IMR-90 (cell line): Measurements from ENCODE around the gene CREBBP. TPM values are rescaled to one million over a fixed set of nuclear protein-coding genes. Genes with fewer than 3 reads are reported as not detected.

Experiments
- ATAC-seq: fragments of 200-7000 bp; cut with Tn5 transposase; 2 replicates; pipeline ENCODE4 v1.9.1; 2020; ENCODE audit warnings: low read depth, mild to moderate bottlenecking, moderate library complexity
- BruUV-seq: library from RNA; stranded (reverse); fragments of 400-500 nt; replicated peaks from 2 replicates; lab custom pipeline; 2021; lab: Mats Ljungman, UMichigan
- CTCF ChIA-PET: fragments of 300-600 bp; formaldehyde crosslinking; extraction: SDS; loops from one replicate; lab custom pipeline; 2021; ENCODE audit warnings: antibody characterized with exemption; lab: Yijun Ruan, JAX
- POLR2A ChIA-PET: fragments of 300-600 bp; sonication (Branson Sonifier 250); formaldehyde crosslinking; loops from one replicate; lab custom pipeline; 2022; ENCODE audit warnings: antibody characterized with exemption; ENCODE audit not compliant: unreplicated experiment; lab: Charles Lee
- DNase-seq: peaks from one replicate; pipeline ENCODE4 v3.0.0; 2013
- H2AFZ ChIP-seq: replicated peaks from 2 replicates; pipeline ENCODE3; 2013; ENCODE audit warnings: low read length, mild to moderate bottlenecking; ENCODE audit not compliant: poor library complexity
- H2AK5ac ChIP-seq: 2 replicates; pipeline ENCODE4 v1.6.1; 2013; ENCODE audit warnings: low read depth, low read length, inconsistent platforms
- H2AK9ac ChIP-seq: replicated peaks from 2 replicates; pipeline ENCODE3; 2013; ENCODE audit warnings: mild to moderate bottlenecking, low read depth, low read length, moderate library complexity; ENCODE audit not compliant: poor library complexity
- H2BK120ac ChIP-seq: 2 replicates; pipeline ENCODE4 v1.6.1; 2013; ENCODE audit warnings: low read depth, low read length, inconsistent platforms
- H2BK15ac ChIP-seq: 3 replicates; pipeline ENCODE4 v1.6.1; 2013; ENCODE audit warnings: low read depth, low read length, inconsistent platforms
- H2BK20ac ChIP-seq: 2 replicates; pipeline ENCODE4 v1.6.1; 2013; ENCODE audit warnings: low read depth, mild to moderate bottlenecking, inconsistent platforms, low read length, moderate library complexity
- H2BK5ac ChIP-seq: 2 replicates; pipeline ENCODE4 v1.6.1; 2013; ENCODE audit warnings: mild to moderate bottlenecking, low read depth, low read length, inconsistent platforms; ENCODE audit not compliant: poor library complexity, severe bottlenecking
- H3K14ac ChIP-seq: replicated peaks from 2 replicates; pipeline ENCODE4 v1.6.1; 2013; ENCODE audit warnings: low read depth, low read length, inconsistent platforms
- H3K18ac ChIP-seq: 2 replicates; pipeline ENCODE4 v1.6.1; 2013; ENCODE audit warnings: low read depth, low read length, control low read depth
- H3K23ac ChIP-seq: 2 replicates; pipeline ENCODE4 v1.6.1; 2013; ENCODE audit warnings: low read depth, low read length, inconsistent platforms
- H3K27ac ChIP-seq: 2 replicates; pipeline ENCODE4 v1.5.1; 2013; ENCODE audit warnings: mild to moderate bottlenecking, control low read depth, low read length; ENCODE audit not compliant: insufficient read depth
- H3K27me3 ChIP-seq: 2 replicates; pipeline ENCODE4 v1.6.1; 2013; ENCODE audit warnings: low read length; ENCODE audit not compliant: control insufficient read depth, insufficient read depth
- H3K36me3 ChIP-seq: 2 replicates; pipeline ENCODE4 v1.6.1; 2013; ENCODE audit warnings: low read length, mixed read lengths; ENCODE audit not compliant: control insufficient read depth, insufficient read depth
- H3K4ac ChIP-seq: 2 replicates; pipeline ENCODE4 v1.6.1; 2013; ENCODE audit warnings: low read depth, low read length, inconsistent platforms
- H3K4me1 ChIP-seq: 2 replicates; pipeline ENCODE4 v1.6.1; 2013; ENCODE audit warnings: low read length, mixed read lengths; ENCODE audit not compliant: control insufficient read depth, insufficient read depth
- H3K4me2 ChIP-seq: 2 replicates; pipeline ENCODE4 v1.6.1; 2013; ENCODE audit warnings: low read depth, mild to moderate bottlenecking, control low read depth, low read length, moderate library complexity
- H3K4me3 ChIP-seq: 2 replicates; pipeline ENCODE4 v1.5.1; 2013; ENCODE audit warnings: low read depth, mild to moderate bottlenecking, control low read depth, low read length, moderate library complexity; ENCODE audit not compliant: insufficient read depth
- H3K56ac ChIP-seq: 2 replicates; pipeline ENCODE4 v1.6.1; 2013; ENCODE audit warnings: low read length, inconsistent platforms; ENCODE audit not compliant: insufficient read depth; ENCODE audit errors: extremely low read depth
- H3K79me1 ChIP-seq, 2 experiments: 2 replicates each; pipeline ENCODE4 v1.6.1; 2013; ENCODE audit warnings: low read length in 2 of 2, inconsistent platforms in 1 of 2, low read depth in 1 of 2
- H3K9ac ChIP-seq: 2 replicates; pipeline ENCODE4 v1.6.1; 2013; ENCODE audit warnings: low read depth, low read length, control low read depth
- H3K9me1 ChIP-seq: 2 replicates; pipeline ENCODE4 v1.6.1; 2013; ENCODE audit warnings: low read length, inconsistent platforms; ENCODE audit not compliant: insufficient read depth
- H3K9me3 ChIP-seq: 2 replicates; pipeline ENCODE4 v1.6.1; 2013; ENCODE audit warnings: low read length; ENCODE audit not compliant: control insufficient read depth, insufficient read depth
- H4K20me1 ChIP-seq: 2 replicates; pipeline ENCODE4 v1.6.1; 2013; ENCODE audit warnings: low read length, inconsistent platforms; ENCODE audit not compliant: insufficient read depth
- H4K5ac ChIP-seq: 2 replicates; pipeline ENCODE4 v1.6.1; 2013; ENCODE audit warnings: mild to moderate bottlenecking, low read depth, low read length, control low read depth
- H4K8ac ChIP-seq, 2 experiments: 2 replicates each; pipeline ENCODE4 v1.6.1; 2013; ENCODE audit warnings: low read depth in 2 of 2, low read length in 2 of 2, control low read depth in 1 of 2, inconsistent platforms in 1 of 2
- H4K91ac ChIP-seq: 2 replicates; pipeline ENCODE4 v1.6.1; 2013; ENCODE audit warnings: low read depth, low read length, inconsistent platforms; ENCODE audit not compliant: insufficient read depth
- BHLHE40 ChIP-seq: fragments of 150-350 bp; IDR thresholded peaks from 2 replicates; pipeline ENCODE4 v1.6.1; 2016; ENCODE audit warnings: mild to moderate bottlenecking, low read depth, low read length
- CEBPB ChIP-seq: IDR thresholded peaks from 2 replicates; pipeline ENCODE4 v1.6.1; 2012; ENCODE audit warnings: low read depth, low read length, improper control_type of control experiment
- CHD1 ChIP-seq: IDR thresholded peaks from 2 replicates; pipeline ENCODE4 v1.6.1; 2012; ENCODE audit warnings: low read depth, low read length, improper control_type of control experiment
- CTCF ChIP-seq: conservative IDR thresholded peaks from 2 replicates; pipeline ENCODE4 v1.5.1; 2012; ENCODE audit warnings: mild to moderate bottlenecking, low read depth, low read length, improper control_type of control experiment
- ELK1 ChIP-seq: fragments of 150-350 bp; IDR thresholded peaks from 2 replicates; pipeline ENCODE4 v1.6.1; 2016; ENCODE audit warnings: low read depth, mild to moderate bottlenecking, low read length, moderate library complexity, borderline replicate concordance
- FOS ChIP-seq: fragments of 150-350 bp; IDR thresholded peaks from 2 replicates; pipeline ENCODE4 v1.6.1; 2016; ENCODE audit warnings: low read depth, low read length
- MAFK ChIP-seq: IDR thresholded peaks from 2 replicates; pipeline ENCODE4 v1.6.1; 2012; ENCODE audit warnings: low read depth, low read length, improper control_type of control experiment
- MAZ ChIP-seq: IDR thresholded peaks from 2 replicates; pipeline ENCODE4 v1.6.1; 2012; ENCODE audit warnings: low read depth, mild to moderate bottlenecking, low read length, improper control_type of control experiment, moderate library complexity, borderline replicate concordance
- MXI1 ChIP-seq: IDR thresholded peaks from 2 replicates; pipeline ENCODE4 v1.6.1; 2012; ENCODE audit warnings: low read depth, mild to moderate bottlenecking, low read length, moderate library complexity, borderline replicate concordance
- NFE2L2 ChIP-seq: fragments of 150-350 bp; IDR thresholded peaks from 2 replicates; pipeline ENCODE4 v1.6.1; 2016; ENCODE audit warnings: low read depth, mild to moderate bottlenecking, low read length
- POLR2A ChIP-seq: IDR thresholded peaks from 2 replicates; pipeline ENCODE4 v1.6.1; 2012; ENCODE audit warnings: mild to moderate bottlenecking, low read depth, low read length
- RAD21 ChIP-seq: IDR thresholded peaks from 2 replicates; pipeline ENCODE4 v1.6.1; 2012; ENCODE audit warnings: low read length, improper control_type of control experiment
- RCOR1 ChIP-seq: IDR thresholded peaks from 2 replicates; pipeline ENCODE4 v1.6.1; 2012; ENCODE audit warnings: mild to moderate bottlenecking, low read length, improper control_type of control experiment; ENCODE audit not compliant: insufficient replicate concordance
- RFX5 ChIP-seq: IDR thresholded peaks from 2 replicates; pipeline ENCODE4 v1.8.0; 2012; ENCODE audit warnings: low read depth, mild to moderate bottlenecking, low read length, moderate library complexity
- SMC3 ChIP-seq: fragments of 150-350 bp; IDR thresholded peaks from 2 replicates; pipeline ENCODE4 v1.6.1; 2016; ENCODE audit warnings: low read depth, mild to moderate bottlenecking, antibody characterized with exemption, low read length, moderate library complexity
- USF2 ChIP-seq: fragments of 150-350 bp; IDR thresholded peaks from 2 replicates; pipeline ENCODE4 v1.6.1; 2017; ENCODE audit warnings: mild to moderate bottlenecking, antibody characterized with exemption, low read length, low read depth
- WGBS, 2 experiments: methylation state at CpG; one replicate each; pipeline versions ENCODE4 v1.1.5 to v1.1.7; 2013; ENCODE audit warnings: missing lambda C conversion rate in 2 of 2; ENCODE audit not compliant: insufficient read length in 1 of 2; ENCODE audit errors: extremely low coverage in 2 of 2; 5-methylcytosine and 5-hydroxymethylcytosine counted together
- dilution Hi-C: fragments of 300-500 bp; cut with HindIII; formaldehyde crosslinking; loops from one replicate; pipeline ENCODE4 v1.14.3; 2018; ENCODE audit warnings: low sequenced_read_pairs; ENCODE audit not compliant: unreplicated experiment
- in situ Hi-C: fragments of 300-500 bp; cut with MboI; formaldehyde crosslinking; loops from 3 replicates; pipeline ENCODE4 v1.14.3; 2019; ENCODE audit warnings: low sequenced_read_pairs, inconsistent platforms, mixed read lengths
- intact Hi-C: fragments of 100-400 bp; cut with micrococcal nuclease; formaldehyde crosslinking; loops from 2 replicates; pipeline ENCODE4 v1.10.0; 2022
- polyA plus RNA-seq, 3 experiments: library from polyadenylated mRNA; depleted of rRNA; stranded (reverse); fragments of >200 nt; gene quantifications; 2 replicates each; pipeline ENCODE4 v1.2.3, GENCODE V29; 2012; ENCODE audit warnings: low replicate concordance in 1 of 3
- total RNA-seq: library from RNA; depleted of rRNA; stranded (reverse); fragments of >200 nt; gene quantifications from 2 replicates; pipeline ENCODE4 v1.2.3, GENCODE V29; 2012

Gene CREBBP
- total and polyA plus RNA-seq, 2 of the 4 experiments (the other 2 are of a cell fraction): 7.3 to 12.5 TPM

GRCh38 chr16:3890091-3890490 is 9.6 kb upstream of the CREBBP start:
- Histone ChIP-seq H3K79me1 (no peaks in the 10 kb centered on the region), H2BK15ac (no peak overlapping the region), H2BK5ac (no peak overlapping the region), H3K23ac (no peak overlapping the region), H4K8ac (no peak overlapping the region), H4K91ac (no peak overlapping the region), H3K56ac (no peak overlapping the region), H3K4me3 (no peak overlapping the region), H3K27ac (no peak overlapping the region), H4K5ac (no peak overlapping the region), H3K4me1 (no peaks in the 10 kb centered on the region), H4K20me1 (no peaks in the 10 kb centered on the region), H2BK20ac (no peak overlapping the region), H2AK9ac (no peak overlapping the region), H3K36me3 (no peaks in the 10 kb centered on the region), H3K9me1 (no peaks in the 10 kb centered on the region), H3K9me3 (peaks cover 3% of the 10 kb centered on the region), H2AFZ (no peak overlapping the region), H3K4me2 (no peak overlapping the region), H3K14ac (no peak overlapping the region), H2BK120ac (no peak overlapping the region), H3K4ac (no peak overlapping the region), H3K18ac (no peak overlapping the region), H3K9ac (no peak overlapping the region), H3K27me3 (no peaks in the 10 kb centered on the region), H2AK5ac (no peak overlapping the region)
- intact Hi-C loops (no loop called here), in situ Hi-C loops (no loop called here), dilution Hi-C loops (no loop called here)
- CTCF ChIA-PET: no interaction called here
- no CpG with 5 or more reads among the region's 10 CpGs for WGBS, 2 experiments
- no TSS peak for BruUV-seq
- ATAC-seq: no peak
- POLR2A ChIA-PET: no interaction called here
- TF ChIP-seq SMC3 (no peak), MXI1 (no peak), MAFK (no peak), RFX5 (no peak), CHD1 (no peak), CTCF (no peak), BHLHE40 (no peak), CEBPB (no peak), FOS (no peak), POLR2A (no peak), MAZ (no peak), RAD21 (no peak), ELK1 (no peak), RCOR1 (no peak), USF2 (no peak), NFE2L2 (no peak)
- DNase-seq: no peak
